Neural cell (in vitro differentiated cells): Measurements from ENCODE around the gene ZNF438. TPM values are rescaled to one million over a fixed set of nuclear protein-coding genes. Genes with fewer than 3 reads are reported as not detected.

ENCODE experiments used
- H2AFZ ChIP-seq: fragments of 200-600, 300-800 bp; sonication (generic), shearing (Covaris generic); 2 replicates; pipeline ENCODE4 v1.6.0; 2014; ENCODE audit warnings: low read depth, mild to moderate bottlenecking, antibody characterized with exemption, low read length, moderate library complexity
- H3F3A ChIP-seq: fragments of 200-600 bp; shearing (Covaris generic); 2 replicates; pipeline ENCODE4 v1.6.1; 2016; ENCODE audit warnings: mild to moderate bottlenecking, moderate library complexity, mixed read lengths, antibody characterized with exemption, low read length; ENCODE audit not compliant: insufficient read depth, poor library complexity, severe bottlenecking
- H3K27ac ChIP-seq: fragments of 200-600, 300-800 bp; sonication (generic), shearing (Covaris generic); 2 replicates; pipeline ENCODE4 v1.5.1; 2014; ENCODE audit warnings: mild to moderate bottlenecking, low read length, moderate library complexity
- H3K27me3 ChIP-seq: fragments of 300-800, 200-600 bp; sonication (generic), shearing (Covaris generic); 2 replicates; pipeline ENCODE4 v1.6.0; 2014; ENCODE audit warnings: mild to moderate bottlenecking, low read depth, low read length, moderate library complexity; ENCODE audit not compliant: insufficient read depth
- H3K36me3 ChIP-seq: fragments of 300-800, 200-600 bp; sonication (generic), shearing (Covaris generic); 2 replicates; pipeline ENCODE4 v1.5.1; 2014; ENCODE audit warnings: mild to moderate bottlenecking, antibody characterized with exemption, low read length, moderate library complexity; ENCODE audit not compliant: insufficient read depth
- H3K4me2 ChIP-seq: fragments of 300-800, 200-600 bp; sonication (generic), shearing (Covaris generic); 2 replicates; pipeline ENCODE4 v1.6.0; 2014; ENCODE audit warnings: mild to moderate bottlenecking, low read length
- H3K4me3 ChIP-seq: fragments of 300-800, 200-600 bp; sonication (generic), shearing (Covaris generic); 2 replicates; pipeline ENCODE4 v1.5.1; 2014; ENCODE audit warnings: mild to moderate bottlenecking, low read length, moderate library complexity
- H3K79me2 ChIP-seq: fragments of 200-600 bp; shearing (Covaris generic); replicated peaks from 2 replicates; pipeline ENCODE4 v1.6.0; 2014; ENCODE audit warnings: mild to moderate bottlenecking, low read length, moderate library complexity; ENCODE audit not compliant: insufficient read depth
- H3K9ac ChIP-seq: fragments of 300-800, 200-600 bp; sonication (generic), shearing (Covaris generic); 2 replicates; pipeline ENCODE4 v1.6.1; 2016; ENCODE audit warnings: mild to moderate bottlenecking, low read length, mixed read lengths
- H3K9me2 ChIP-seq: fragments of 200-600 bp; shearing (Covaris generic); 2 replicates; pipeline ENCODE4 v1.6.1; 2016; ENCODE audit warnings: mild to moderate bottlenecking, low read length, mixed read lengths; ENCODE audit not compliant: insufficient read depth
- H3K9me3 ChIP-seq: fragments of 200-600, 300-800 bp; sonication (generic), shearing (Covaris generic); 2 replicates; pipeline ENCODE4 v1.6.1; 2016; ENCODE audit warnings: mild to moderate bottlenecking, mixed run types, low read length, moderate library complexity, mixed read lengths
- H4K20me1 ChIP-seq: fragments of 200-600 bp; shearing (Covaris generic); 2 replicates; pipeline ENCODE4 v1.6.1; 2016; ENCODE audit warnings: mild to moderate bottlenecking, mixed run types; ENCODE audit not compliant: insufficient read depth
- EP300 ChIP-seq: fragments of 450-650 bp; conservative IDR thresholded peaks from 2 replicates; pipeline ENCODE4 v1.6.1; 2014; ENCODE audit warnings: antibody characterized with exemption, mild to moderate bottlenecking, moderate library complexity; ENCODE audit not compliant: poor library complexity, severe bottlenecking
- EZH2 ChIP-seq: fragments of 200-600, 300-800 bp; shearing (Covaris generic), sonication (generic); IDR thresholded peaks from 2 replicates; pipeline ENCODE4 v1.6.1; 2014; ENCODE audit warnings: antibody characterized with exemption, low read length, borderline replicate concordance, mild to moderate bottlenecking; ENCODE audit not compliant: insufficient read depth, poor library complexity, severe bottlenecking
- MXI1 ChIP-seq: fragments of 450-650 bp; conservative IDR thresholded peaks from 2 replicates; pipeline ENCODE4 v1.6.1; 2014; ENCODE audit warnings: antibody characterized with exemption, mild to moderate bottlenecking; ENCODE audit not compliant: poor library complexity, severe bottlenecking
- POLR2AphosphoS5 ChIP-seq: IDR thresholded peaks from 2 replicates; pipeline ENCODE4 v1.6.1; 2012
- RAD21 ChIP-seq: fragments of 450-650 bp; conservative IDR thresholded peaks from 2 replicates; pipeline ENCODE4 v1.6.1; 2014; ENCODE audit warnings: antibody characterized with exemption, mild to moderate bottlenecking, moderate library complexity
- SMC3 ChIP-seq: fragments of 450-650 bp; conservative IDR thresholded peaks from 2 replicates; pipeline ENCODE4 v1.6.1; 2014; ENCODE audit warnings: antibody characterized with exemption, mild to moderate bottlenecking, moderate library complexity; ENCODE audit not compliant: poor library complexity
- TAF1 ChIP-seq: IDR thresholded peaks from 2 replicates; pipeline ENCODE4 v1.6.1; 2012; ENCODE audit warnings: low read depth
- polyA plus RNA-seq: library from polyadenylated mRNA; depleted of rRNA; stranded (reverse); fragments of >200 nt; gene quantifications from 2 replicates; pipeline ENCODE4 v1.2.3, GENCODE V29; 2014
- TF ChIP-seq, protein P1 (sequence below): fragments of 450-650 bp; IDR thresholded peaks from 2 replicates; pipeline ENCODE4 v1.5.1; 2014; ENCODE audit warnings: antibody characterized with exemption, mild to moderate bottlenecking, moderate library complexity; ENCODE audit not compliant: poor library complexity, severe bottlenecking
- TF ChIP-seq, protein P2 (sequence below): IDR thresholded peaks from 2 replicates; pipeline ENCODE4 v1.6.1; 2012; ENCODE audit warnings: borderline replicate concordance

The ZNF438 gene
- polyA plus RNA-seq, 1 donor from 2014 or later = 0.78 TPM

DNA sequence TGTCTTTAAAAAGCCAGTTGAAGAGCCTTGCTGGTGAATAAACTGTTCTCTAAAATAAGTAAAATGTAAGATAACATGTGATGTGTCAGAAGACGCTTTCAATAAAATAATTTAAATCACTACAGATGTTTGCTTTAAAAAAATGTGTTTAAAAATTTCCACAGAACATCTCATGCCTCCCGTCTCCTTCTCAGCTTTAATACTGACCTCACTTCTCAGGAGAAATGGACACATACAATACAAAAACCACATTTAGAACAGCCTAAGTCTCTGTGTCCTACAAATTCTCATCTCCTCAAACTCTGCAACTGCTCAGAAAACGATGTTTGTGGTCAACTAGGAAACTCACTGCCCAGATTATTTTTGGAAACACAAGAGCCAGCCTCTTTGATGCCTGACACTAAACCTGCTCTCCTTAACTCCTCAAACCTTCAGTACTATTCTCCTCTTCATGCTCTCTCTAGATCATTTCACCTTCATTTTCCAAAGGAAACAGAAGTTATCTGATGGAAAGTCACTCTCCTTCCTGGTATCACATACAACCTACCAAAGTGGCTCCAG, 120.3 kb downstream of the ZNF438 start:
- TF ChIP-seq EZH2 (no peak), MXI1 (no peak)
- TF ChIP-seq, protein P1, sequence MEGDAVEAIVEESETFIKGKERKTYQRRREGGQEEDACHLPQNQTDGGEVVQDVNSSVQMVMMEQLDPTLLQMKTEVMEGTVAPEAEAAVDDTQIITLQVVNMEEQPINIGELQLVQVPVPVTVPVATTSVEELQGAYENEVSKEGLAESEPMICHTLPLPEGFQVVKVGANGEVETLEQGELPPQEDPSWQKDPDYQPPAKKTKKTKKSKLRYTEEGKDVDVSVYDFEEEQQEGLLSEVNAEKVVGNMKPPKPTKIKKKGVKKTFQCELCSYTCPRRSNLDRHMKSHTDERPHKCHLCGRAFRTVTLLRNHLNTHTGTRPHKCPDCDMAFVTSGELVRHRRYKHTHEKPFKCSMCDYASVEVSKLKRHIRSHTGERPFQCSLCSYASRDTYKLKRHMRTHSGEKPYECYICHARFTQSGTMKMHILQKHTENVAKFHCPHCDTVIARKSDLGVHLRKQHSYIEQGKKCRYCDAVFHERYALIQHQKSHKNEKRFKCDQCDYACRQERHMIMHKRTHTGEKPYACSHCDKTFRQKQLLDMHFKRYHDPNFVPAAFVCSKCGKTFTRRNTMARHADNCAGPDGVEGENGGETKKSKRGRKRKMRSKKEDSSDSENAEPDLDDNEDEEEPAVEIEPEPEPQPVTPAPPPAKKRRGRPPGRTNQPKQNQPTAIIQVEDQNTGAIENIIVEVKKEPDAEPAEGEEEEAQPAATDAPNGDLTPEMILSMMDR = no peak
- Histone ChIP-seq H3K36me3 (peaks cover 3% of the 10 kb centered on the region), H4K20me1 (no peaks in the 10 kb centered on the region), H3K27ac (no peak overlapping the region), H3K9me3 (no peaks in the 10 kb centered on the region), H2AFZ (no peak overlapping the region), H3K27me3 (no peaks in the 10 kb centered on the region), H3K4me3 (no peak overlapping the region), H3K9ac (no peak overlapping the region), H3F3A (no peaks in the 10 kb centered on the region), H3K4me2 (no peak overlapping the region), H3K79me2 (no peaks in the 10 kb centered on the region), H3K9me2 (no peaks in the 10 kb centered on the region)

DNA sequence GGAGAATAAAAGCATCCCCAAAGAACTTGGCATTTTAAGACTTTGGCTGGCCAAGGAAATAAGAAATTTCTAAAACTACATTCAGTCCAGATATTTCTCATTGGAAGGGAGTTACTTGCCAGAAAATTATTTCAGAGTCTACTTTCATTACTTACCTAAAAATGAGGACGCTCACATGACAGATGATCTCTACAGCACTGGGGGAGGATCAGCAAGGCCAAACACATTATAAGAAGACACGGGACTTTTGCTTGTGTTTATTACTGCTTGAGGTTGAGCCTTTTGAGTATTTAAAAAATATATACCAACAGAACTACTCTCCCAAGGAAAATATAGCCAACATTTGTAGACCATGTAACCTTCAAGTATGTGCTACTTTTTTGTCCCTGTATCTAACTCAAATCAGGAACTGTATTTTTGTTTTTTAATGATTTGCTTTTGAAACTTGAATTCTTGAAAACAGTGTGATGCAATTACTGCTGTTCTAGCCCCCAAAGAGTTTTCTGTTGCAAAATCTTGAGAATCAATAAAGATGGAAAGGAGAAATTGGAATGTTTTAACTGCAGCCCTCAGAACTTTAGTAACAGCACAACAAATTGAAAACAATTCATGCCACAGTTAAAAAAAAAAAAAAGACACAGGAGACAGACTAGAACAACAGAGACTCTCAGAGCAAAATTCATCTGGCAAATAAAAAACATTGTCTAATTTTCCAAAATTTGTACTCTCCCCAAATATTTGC, 128.1 kb downstream of the ZNF438 start:
- H3K79me2 ChIP-seq = no peaks in the 10 kb centered on the region
- TF ChIP-seq MXI1 = no peak
- no peak for TF ChIP-seq RAD21
- no peak for TF ChIP-seq EP300
- TF ChIP-seq, protein P1 = no peak
- TF ChIP-seq POLR2AphosphoS5 = no peak
- TF ChIP-seq SMC3 = no peak
- TF ChIP-seq TAF1 = no peak
- TF ChIP-seq, protein P2, sequence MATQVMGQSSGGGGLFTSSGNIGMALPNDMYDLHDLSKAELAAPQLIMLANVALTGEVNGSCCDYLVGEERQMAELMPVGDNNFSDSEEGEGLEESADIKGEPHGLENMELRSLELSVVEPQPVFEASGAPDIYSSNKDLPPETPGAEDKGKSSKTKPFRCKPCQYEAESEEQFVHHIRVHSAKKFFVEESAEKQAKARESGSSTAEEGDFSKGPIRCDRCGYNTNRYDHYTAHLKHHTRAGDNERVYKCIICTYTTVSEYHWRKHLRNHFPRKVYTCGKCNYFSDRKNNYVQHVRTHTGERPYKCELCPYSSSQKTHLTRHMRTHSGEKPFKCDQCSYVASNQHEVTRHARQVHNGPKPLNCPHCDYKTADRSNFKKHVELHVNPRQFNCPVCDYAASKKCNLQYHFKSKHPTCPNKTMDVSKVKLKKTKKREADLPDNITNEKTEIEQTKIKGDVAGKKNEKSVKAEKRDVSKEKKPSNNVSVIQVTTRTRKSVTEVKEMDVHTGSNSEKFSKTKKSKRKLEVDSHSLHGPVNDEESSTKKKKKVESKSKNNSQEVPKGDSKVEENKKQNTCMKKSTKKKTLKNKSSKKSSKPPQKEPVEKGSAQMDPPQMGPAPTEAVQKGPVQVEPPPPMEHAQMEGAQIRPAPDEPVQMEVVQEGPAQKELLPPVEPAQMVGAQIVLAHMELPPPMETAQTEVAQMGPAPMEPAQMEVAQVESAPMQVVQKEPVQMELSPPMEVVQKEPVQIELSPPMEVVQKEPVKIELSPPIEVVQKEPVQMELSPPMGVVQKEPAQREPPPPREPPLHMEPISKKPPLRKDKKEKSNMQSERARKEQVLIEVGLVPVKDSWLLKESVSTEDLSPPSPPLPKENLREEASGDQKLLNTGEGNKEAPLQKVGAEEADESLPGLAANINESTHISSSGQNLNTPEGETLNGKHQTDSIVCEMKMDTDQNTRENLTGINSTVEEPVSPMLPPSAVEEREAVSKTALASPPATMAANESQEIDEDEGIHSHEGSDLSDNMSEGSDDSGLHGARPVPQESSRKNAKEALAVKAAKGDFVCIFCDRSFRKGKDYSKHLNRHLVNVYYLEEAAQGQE = no peak
- TF ChIP-seq EZH2 = no peak
- no peak overlapping the region for H3K27ac ChIP-seq
- H3F3A ChIP-seq = no peaks in the 10 kb centered on the region
- H3K27me3 ChIP-seq = no peaks in the 10 kb centered on the region
- H3K4me3 ChIP-seq = no peak overlapping the region
- peaks cover 3% of the 10 kb centered on the region for H3K36me3 ChIP-seq
- no peak overlapping the region for H3K4me2 ChIP-seq
- H3K9me3 ChIP-seq = no peaks in the 10 kb centered on the region
- H3K9me2 ChIP-seq = no peaks in the 10 kb centered on the region
- no peak overlapping the region for H3K9ac ChIP-seq
- H4K20me1 ChIP-seq = no peaks in the 10 kb centered on the region
- H2AFZ ChIP-seq = no peak overlapping the region
